Hindlimb muscle (tissue), 1 donor: ENCODE measurements around the gene NES. TPM values are rescaled to one million over a fixed set of nuclear protein-coding genes. Genes with fewer than 3 reads are reported as not detected.
A peak's percentile ranks its signal among the peaks of the same experiment; 100 is the strongest.
"Not testable (repeated sequence)": the region's sequence is repeated elsewhere in the genome, so short reads cannot be mapped to it uniquely, and the experiment has no call there.

ENCODE experiments used
- DNase-seq: peaks from one replicate; pipeline ENCODE4 v3.0.0-alpha.2; 2013
- polyA plus RNA-seq: library from polyadenylated mRNA; unstranded; fragments of 120-200 nt; gene quantifications from one replicate; pipeline ENCODE4 v1.2.1, GENCODE V29; 2013; ENCODE audit not compliant: insufficient read length

NES gene
- polyA plus RNA-seq, 1 donor, result 1,095 TPM

DNA sequence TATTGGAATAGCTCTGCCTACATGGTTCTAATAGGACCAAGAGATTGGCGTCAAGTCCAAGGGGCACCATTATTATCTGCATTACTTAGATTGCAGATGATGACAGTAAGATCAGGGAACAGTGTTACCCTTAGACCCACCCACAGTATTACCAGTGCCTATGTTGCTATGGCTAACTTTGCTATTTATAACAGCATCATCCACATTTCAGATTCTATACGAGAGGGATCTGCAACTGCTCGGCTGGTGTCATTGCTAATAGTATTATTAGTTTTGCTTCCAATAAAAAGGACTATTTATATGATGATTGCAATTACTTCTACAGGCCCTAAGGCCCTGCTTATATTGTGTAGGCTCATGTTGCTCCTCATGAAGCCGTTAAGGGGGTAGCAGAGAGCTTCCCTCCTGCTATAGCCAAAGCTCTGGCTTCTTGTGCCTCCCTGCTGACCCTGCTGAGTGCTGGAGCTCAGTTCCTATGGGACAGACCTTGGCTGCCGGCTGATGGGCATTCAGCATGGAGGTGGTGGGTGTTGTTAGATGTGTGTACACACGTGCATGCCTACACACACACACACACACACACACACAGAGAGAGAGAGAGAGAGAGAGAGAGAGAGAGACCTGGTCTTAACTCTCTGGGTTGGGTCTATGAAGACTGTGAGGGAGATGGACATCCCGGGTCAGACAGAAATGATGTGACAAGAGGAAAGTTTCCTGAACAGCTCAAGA lies 34.0 kb downstream of the NES start:
- DNase-seq, result no peak

DNA sequence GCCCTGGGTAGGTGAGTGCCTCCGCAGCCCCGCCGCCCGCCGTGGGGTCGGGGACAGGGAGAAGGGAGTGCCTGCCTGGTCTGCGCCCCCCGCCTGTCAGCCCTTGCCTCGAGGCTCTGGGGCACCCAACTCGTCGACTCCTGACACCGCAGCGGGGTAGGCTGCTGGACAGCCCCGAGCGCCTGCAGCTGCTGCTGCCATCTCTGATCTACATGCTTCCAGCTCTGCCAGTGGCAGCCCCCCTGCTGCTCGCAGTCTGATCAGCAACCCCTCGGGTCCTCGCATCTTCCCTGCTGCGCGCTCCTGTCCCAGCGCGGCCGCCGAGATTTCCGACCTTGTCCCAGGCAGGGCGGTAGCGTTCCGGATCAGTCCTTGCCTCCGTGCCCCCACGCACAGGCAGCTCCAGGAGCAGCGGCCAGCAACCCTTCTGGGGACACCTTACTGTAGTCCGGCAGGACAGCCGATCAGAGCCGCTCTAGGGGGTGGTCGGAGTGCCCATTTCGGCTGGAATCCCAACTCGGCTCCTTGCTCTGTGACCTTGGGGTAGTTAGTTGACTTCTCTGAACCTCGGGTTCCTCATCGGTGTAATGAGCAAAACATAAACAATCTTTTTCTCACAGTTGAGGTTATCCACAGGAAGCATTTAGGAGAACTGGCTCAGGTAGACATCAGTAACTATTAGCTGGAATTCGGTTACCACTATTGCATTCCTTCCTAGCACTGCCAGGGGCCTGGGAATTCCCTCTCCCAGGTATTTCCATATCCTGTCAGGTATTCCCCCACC lies 34.8 kb downstream of the NES start:
- DNase-seq, result no peak

DNA sequence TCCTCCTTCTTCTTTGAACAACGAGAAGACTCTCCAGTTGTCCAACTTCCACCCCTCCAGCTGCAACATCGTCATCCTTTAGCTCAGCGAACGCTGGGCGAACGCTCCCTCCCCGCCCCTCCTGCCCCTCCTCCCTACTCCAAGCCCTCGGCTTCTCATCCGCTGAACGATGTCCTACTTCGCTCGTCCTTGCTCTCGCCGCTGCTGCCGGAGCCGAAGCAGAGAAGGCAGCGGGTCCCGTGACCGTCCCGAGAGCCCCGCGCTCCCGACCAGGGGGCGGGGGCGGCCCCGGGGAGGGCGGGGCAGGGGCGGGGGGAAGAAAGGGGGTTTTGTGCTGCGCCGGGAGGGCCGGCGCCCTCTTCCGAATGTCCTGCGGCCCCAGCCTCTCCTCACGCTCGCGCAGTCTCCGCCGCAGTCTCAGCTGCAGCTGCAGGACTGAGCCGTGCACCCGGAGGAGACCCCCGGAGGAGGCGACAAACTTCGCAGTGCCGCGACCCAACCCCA lies 35.4 kb downstream of the NES start, which contains the start of gene BCAN:
TSS of gene BCAN (plus strand) at position 357 of the 504 bp plus-strand sequence. CDS start 3,938 bp downstream, outside the sequence.
- DNase-seq, result peak; percentile 70

DNA sequence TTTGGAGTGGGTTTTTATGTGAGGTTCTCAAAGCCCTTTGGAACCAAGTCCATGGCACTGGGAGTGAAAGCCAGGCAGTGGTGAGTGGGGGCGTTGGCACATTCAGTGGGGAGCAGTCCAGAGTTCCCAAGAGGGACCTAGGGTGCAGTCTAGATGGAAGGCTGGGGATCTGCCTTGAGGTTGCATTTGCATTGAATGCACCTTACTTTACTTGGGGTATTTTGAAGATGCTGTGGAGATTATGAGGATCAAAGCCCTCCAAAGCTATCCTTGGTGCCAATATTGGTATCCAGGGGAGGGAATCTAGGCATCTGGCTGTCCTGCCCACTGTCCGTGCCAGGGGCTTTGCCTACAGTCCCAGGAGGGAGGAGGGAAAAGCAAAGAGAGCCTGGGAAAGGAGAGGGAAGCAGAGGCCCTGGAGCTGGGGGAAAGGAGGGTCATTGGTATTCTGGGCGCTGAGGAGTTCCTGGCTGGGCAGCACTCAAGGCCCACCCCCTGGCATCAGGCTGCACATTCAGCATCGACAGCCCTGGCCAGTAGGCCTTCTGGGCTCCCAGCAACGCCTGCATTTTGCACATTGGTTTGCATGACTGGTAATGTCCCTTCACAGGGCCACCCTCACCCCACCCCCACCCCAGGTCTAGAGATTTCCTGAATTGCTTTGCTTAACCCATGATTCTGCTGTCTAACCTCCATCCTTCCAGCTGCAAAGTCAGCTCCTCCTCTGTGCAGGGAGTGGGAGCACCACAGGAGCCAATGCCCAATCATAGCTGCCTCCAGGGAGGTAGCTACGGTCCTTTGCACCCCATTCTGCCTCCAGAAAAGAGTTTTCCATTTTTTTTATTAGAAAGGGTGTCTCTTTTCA lies 36.1 kb downstream of the NES start:
- DNase-seq, result no peak

DNA sequence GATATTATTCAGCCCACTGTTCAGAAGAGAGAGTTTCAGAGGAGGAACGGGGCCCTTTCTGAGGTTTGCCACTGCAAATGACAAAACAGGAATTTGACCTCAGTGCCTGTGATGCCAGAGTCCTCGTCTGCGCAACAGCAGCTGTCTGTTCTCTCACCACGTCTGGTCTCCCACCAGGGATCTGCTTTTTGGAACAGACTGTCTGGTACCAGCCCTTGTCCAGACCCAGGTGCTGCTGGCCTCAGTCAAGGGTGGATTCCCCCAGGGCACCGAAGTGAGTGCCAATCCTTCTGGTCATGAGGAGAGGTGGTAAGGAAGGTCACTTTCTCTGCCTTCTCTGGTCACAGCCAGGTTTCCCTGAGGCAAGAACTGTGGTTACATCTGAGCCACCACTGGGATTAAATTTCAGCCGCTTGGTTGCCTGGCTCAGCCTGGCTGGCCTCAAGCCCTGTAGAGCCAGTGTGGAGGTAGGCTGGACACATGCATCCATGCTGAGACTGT lies 37.6 kb downstream of the NES start:
- no peak for DNase-seq

DNA sequence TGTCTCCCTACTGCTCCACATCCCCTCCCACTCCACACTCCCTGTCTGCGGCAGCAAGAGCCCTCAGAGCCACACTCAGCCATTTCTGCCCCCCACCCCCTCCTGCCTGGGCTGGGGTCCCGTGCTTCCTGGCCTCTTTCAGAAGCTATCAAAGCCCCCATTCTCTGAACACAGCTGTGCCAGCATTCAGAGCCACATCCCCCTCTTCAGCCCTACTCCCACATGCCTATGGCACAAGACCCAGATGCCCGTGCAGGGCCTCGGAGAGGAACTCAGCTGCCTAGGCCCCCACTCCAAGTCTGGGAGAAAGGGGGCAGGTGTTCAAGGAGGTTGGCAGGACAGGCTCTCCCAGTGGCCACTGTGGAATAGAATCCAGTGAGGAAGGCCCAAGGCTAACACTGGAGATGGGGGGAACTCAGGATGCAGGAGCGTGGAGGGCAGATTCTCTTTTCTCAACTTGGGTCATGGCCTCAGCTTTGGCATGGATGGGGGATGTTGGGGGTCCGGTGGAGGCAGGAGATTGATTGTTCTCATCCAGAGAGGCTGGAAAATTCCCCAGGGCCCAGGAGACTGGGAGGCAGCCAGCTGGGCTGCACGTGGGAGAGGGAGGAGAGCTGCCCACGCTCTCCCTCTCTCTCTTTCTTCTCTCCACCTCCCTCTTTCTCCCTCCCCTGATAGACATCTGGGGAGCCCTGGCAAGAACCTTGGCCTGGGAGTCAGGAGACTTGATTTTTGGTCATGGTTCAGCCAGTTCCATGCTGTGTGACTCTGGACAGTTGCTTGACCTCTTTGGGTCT lies 38.8 kb downstream of the NES start:
- DNase-seq, result no peak

DNA sequence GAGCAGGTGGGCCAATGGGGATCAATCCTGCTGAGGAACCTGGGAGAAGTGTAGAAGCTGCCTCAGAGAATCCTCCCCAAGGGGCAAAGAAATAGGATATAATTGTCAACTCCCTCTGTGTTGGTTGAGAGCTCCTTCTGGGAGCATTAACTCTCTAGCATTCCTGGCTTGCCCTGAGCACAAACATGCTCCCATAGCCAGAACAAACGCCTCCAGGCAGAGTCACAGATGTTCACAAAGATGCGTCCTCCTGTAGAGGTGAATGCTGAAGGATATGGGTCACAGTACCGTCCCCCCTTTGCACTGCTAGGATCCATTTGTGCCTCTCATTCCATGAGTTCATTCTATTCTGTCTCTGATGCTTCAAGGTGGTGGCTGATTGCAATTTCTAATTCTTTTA lies 44.9 kb downstream of the NES start:
- DNase-seq, result no peak

DNA sequence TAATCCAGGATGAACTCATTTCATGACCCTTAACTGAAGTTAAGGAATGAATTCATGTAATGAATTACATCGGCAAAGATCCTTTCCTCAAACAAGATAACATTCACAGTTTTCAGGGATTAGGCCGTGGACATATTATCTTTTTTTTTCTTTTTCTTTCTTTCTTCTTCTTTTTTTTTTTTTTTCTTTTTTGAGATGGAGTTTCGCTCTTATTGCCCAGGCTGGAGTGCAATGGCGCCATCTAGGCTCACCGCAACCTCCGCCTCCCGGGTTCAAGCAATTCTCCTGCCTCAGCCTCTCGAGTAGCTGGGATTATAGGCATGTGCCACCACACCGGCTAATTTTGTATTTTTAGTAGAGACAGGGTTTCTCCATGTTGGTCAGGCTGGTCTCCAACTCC lies 46.1 kb downstream of the NES start:
- DNase-seq, result not testable (repeated sequence)

DNA sequence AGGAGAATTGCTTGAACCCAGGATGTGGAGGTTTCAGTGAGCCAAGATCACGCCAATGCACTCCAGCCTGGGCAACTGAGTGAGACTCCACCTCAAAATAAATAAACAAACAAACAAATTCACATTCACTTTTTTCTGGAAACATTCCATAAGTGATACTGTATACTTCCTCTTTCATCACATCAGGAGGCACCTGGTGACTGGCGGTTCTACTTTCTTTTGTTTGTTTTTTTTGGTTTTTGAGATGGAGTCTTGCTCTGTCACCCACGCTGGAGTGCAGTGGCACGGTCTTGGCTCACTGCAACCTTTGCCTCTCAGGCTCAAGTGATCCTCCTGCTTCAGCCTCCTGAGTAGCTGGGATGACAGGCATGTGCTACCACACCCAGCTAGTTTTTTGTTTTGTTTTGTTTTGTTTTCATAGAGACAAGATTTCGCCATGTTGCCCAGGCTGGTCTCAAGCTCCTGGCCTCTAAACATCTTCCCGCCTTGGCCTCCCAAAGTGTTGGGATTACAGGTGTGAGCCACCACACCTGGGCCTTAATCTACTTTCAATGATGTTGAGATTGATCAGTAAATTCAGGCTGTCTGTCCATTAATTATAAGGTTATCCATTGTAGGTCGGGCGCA lies 47.3 kb downstream of the NES start:
- DNase-seq, result no peak

DNA sequence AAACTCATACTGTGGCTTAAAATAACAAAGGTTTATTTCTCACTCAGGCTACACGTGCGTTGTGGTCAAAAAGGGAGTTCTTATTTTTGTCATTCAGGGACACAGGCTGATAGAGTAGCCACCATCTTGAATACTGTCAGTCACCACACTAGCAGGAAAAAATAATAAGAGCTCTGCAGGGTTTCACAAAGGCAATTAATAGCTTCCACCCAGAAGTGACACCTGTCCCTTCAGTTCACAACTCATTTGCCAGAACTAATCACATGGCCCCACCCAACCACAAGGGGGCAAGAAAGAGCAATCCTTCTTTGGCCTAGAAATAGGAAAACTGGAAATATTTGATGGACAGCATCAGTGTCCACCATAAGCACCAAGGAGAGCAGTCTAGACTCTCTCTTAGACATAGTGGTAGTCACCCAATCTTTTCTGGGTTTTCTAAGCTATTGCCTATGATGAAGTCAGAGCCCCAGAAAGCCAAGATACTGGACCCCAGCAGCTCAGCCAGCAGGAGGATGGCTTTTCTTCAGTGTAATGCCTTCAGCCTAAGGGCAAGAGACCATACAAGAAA lies 49.8 kb downstream of the NES start:
- no peak for DNase-seq

DNA sequence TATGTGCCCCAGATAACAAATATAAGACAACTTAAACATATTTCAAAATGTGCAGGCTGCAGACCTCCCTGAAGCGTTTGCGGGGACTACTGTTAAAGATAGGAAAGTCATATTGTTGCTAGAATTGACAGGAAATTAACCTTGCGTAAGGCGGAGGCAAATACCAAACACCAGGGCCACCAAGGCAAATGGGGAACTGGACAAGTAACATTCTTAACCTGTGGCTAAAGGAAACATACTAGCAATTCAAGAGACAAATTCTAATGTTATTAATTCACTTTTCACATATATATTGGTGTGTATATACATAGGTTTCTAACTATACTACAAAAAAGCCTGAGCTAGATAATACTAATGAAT lies 51.1 kb downstream of the NES start:
- no peak for DNase-seq

DNA sequence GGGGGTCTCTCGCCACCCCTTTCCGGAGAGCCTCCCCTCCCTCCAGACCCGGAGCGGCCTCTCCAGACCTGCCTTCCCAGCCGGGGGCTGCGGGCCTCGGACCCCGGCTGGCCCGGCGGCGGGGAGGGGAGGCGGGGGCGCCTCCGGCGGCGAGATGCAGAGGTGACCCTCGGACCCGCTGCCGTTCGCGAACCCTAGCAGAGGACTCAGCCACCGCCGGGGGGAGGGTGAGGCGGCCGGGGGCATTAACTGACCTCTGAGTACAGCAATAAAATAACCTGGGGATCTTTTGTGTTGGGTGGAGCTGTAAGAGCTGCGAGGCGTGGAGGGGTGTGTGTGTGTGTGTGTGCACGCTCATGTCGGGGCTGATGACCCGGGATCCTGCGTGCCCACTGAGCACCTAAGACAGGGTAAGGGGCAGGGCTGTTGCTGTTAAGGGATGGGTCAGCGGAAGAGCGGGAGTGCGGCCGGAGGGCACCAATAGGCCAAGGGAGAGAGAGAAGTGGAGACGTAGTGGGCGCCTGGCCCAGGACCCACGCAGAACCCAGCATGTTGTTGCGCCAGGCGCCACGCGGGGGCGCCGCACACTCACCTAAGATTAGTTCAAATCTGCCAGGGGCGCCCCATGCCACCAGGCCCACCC lies 51.6 kb downstream of the NES start:
- peak; percentile 63 for DNase-seq

DNA sequence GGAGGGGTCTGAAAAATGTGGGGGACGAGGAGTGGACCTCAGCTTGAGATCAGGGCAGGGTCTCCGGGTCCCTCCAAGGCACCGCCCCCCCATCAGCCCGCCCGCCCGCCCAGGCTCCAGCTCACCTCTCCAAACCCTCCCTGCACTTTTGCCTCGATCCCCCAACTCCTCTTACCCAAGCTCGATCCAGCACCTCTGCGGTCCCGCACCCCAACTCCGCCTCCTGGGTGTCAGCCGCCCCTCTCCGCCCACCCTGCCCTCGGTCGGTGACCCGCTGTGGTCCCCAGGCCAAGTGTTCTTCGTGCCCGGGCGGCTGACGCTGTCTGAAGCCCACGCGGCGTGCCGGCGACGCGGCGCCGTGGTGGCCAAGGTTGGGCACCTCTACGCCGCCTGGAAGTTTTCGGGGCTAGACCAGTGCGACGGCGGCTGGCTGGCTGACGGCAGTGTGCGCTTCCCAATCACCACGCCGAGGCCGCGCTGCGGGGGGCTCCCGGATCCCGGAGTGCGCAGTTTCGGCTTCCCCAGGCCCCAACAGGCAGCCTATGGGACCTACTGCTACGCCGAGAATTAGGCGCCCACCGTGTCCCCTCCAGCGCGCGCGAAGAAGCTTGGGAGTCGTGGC lies 52.3 kb downstream of the NES start:
- DNase-seq, result no peak

DNA sequence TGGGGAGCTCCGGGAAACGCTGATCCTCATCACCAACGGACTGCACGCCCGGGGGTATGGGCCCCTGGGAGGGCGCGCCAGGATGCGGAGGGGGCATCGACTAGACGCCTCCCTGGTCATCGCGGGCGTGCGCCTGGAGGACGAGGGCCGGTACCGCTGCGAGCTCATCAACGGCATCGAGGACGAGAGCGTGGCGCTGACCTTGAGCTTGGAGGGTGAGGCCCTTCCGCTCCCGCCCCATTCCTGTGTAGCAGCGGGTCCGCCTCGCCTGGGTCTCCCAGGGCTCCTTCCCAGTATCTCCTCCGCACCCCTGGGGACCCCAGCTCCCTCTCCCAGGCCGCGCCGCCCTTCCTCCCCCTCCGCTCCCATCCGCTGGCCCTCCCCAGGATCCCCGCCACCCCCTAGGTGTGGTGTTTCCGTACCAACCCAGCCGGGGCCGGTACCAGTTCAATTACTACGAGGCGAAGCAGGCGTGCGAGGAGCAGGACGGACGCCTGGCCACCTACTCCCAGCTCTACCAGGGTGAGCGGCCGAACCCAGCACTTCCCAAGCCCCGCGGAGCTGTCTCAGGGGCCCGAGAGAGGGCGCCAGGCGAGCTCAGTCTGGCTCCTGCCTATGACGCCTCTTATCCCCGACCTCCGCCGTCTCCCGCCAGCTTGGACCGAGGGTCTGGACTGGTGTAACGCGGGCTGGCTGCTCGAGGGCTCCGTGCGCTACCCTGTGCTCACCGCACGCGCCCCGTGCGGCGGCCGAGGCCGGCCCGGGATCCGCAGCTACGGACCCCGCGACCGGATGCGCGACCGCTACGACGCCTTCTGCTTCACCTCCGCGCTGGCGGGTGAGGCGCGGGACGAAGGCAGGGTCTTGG lies 53.0 kb downstream of the NES start:
- DNase-seq, result peak; percentile 26

DNA sequence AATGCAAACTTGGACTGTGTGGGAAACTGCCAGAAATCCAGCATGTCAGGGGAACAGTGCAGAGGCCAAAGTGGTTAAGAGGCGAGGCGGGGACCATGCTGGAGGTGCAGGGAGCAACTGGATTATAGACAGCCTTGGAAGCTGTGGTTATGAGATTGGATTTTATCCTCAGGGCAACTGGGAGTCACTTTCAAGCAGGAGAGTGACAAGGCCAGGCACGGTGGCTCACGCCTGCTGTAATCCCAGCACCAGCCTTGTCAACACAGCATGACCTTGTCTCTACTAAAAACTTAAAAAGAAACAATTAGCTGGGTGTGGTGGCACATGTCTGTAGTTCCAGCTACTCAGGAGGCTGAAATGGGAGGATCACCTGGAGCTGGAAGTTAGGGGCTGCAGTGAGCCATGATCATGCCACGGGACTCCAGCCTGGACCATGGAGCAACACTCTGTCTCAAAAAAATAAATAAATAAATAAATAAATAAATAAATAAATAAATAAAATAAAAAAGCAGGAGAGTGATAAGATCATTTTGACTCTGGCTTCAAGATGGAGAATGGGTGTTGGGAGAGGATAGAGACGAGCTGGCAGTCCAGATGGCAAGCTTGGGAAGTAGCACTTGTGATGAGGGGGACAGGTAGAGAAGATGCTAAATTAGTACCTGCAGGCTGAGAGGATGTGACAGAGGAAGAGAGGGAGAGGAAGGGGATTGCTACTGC lies 54.5 kb downstream of the NES start:
- no peak for DNase-seq

DNA sequence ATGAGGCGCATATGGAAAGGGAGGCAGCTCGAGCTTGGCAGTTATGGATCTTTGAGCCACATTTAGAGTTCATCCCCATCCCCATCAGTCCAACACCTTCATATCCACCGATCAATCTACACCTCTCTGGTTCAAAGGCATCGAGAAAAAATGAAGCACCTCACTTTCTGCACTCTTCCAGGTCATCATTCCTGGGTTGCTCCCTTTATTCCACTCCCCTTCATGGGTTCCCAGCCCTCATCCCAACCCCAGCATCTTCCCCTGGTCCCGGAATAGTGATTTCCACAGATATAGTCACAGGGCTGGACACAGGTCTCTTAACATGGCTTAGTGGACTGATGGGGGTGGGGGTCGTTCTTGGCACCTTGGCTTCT lies 57.6 kb downstream of the NES start:
- no peak for DNase-seq

DNA sequence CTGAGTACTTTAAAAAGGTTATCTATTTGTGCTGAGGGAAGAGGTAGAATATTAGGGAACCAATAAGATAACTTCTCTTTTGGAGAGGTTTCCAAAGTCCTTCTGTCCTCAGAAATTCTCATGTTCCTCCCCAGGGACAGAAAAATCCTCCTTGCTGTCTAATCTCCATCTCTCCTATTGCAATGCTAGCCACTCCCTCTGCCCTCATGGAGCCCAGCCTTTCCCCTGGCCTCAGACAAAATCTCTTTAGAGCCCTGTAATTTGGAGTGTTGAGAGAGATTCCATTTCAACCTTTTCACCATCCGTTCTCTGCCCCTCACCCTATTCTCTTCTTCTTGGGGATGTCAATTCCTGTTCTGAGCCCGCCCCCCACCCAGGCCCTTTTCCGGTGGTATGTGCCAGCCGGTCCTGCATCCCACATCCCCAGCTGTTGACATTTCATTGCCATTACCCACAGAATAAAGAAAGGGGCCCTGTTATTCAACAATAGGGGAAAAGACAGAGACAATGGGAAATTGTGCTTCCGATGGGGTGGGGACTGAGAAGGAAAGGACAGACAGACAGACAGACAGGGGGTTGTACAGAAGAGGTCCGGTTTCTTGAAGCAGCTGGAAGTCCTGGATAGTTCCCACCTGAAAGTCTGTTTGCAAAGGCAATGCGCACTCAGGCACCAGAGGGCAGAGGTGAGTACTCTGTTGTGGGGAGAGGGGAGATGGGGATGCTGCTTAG lies 58.2 kb downstream of the NES start, which contains the start of gene HAPLN2:
TSS of gene HAPLN2 (plus strand) at position 563 of the 729 bp plus-strand sequence. CDS start 4,076 bp downstream, outside the sequence.
- DNase-seq, result no peak
